CD14-positive monocyte (primary cell): ENCODE data around the gene COX10. TPM values are rescaled to one million over a fixed set of nuclear protein-coding genes. Genes with fewer than 3 reads are reported as not detected.

Experiments used
- DNase-seq, 3 donors: peaks; one replicate each; pipeline ENCODE4 v3.0.0-alpha.2; 2011 to 2022
- H2AFZ ChIP-seq: 2 replicates; pipeline ENCODE4 v1.6.0; 2012; ENCODE audit warnings: mild to moderate bottlenecking, low read depth, low read length, inconsistent platforms; ENCODE audit not compliant: insufficient read depth, poor library complexity, severe bottlenecking
- H3K27ac ChIP-seq, 2 donors: 1 replicate in 1 of 2; 2 replicates in 1 of 2; pipeline ENCODE4 v1.5.1; 2012 to 2013; ENCODE audit warnings: low read length in 2 of 2, control low read depth in 1 of 2, inconsistent platforms in 1 of 2, low read depth in 1 of 2, mild to moderate bottlenecking in 1 of 2
- H3K27me3 ChIP-seq, 2 donors: one replicate each; pipeline versions ENCODE4 v1.6.0 to v1.6.1; 2011 to 2013; ENCODE audit warnings: low read length in 2 of 2; ENCODE audit not compliant: control insufficient read depth in 2 of 2, insufficient read depth in 2 of 2
- H3K36me3 ChIP-seq, 2 donors: replicated peaks in 1 of 2; 1 replicate in 1 of 2; 2 replicates in 1 of 2; pipeline versions ENCODE4 v1.5.1 to v1.6.1; 2012 to 2013; ENCODE audit warnings: low read length in 2 of 2, control low read depth in 1 of 2, inconsistent platforms in 1 of 2, mild to moderate bottlenecking in 1 of 2; ENCODE audit not compliant: insufficient read depth in 2 of 2, control insufficient read depth in 1 of 2
- H3K4me1 ChIP-seq, 2 donors: 1 replicate in 1 of 2; 2 replicates in 1 of 2; pipeline versions ENCODE4 v1.5.1 to v1.6.1; 2012 to 2013; ENCODE audit warnings: low read length in 2 of 2, control low read depth in 1 of 2, inconsistent platforms in 1 of 2, mild to moderate bottlenecking in 1 of 2, moderate library complexity in 1 of 2; ENCODE audit not compliant: insufficient read depth in 2 of 2, control insufficient read depth in 1 of 2
- H3K4me2 ChIP-seq: replicated peaks from 2 replicates; pipeline ENCODE3; 2012; ENCODE audit warnings: low read length, moderate library complexity, mild to moderate bottlenecking; ENCODE audit not compliant: poor library complexity, severe bottlenecking; ENCODE audit errors: extremely low read depth
- H3K4me3 ChIP-seq, 3 experiments: fragments of 200-600 bp in 1 of 3; sonication (generic) in 1 of 3; replicated peaks in 1 of 3; 1 replicate in 2 of 3; 2 replicates in 1 of 3; pipeline ENCODE4 v1.5.1; 2011 to 2013; ENCODE audit warnings: low read length in 3 of 3, mild to moderate bottlenecking in 3 of 3, control low read depth in 2 of 3, low read depth in 2 of 3, inconsistent platforms in 1 of 3, moderate library complexity in 1 of 3
- H3K79me2 ChIP-seq: 2 replicates; pipeline ENCODE4 v1.6.0; 2012; ENCODE audit warnings: mild to moderate bottlenecking, control low read depth, inconsistent platforms, low read length, moderate library complexity; ENCODE audit not compliant: insufficient read depth
- H3K9ac ChIP-seq: 2 replicates; pipeline ENCODE4 v1.6.0; 2017; ENCODE audit warnings: low read length, mild to moderate bottlenecking; ENCODE audit not compliant: insufficient read depth, poor library complexity, severe bottlenecking
- H3K9me3 ChIP-seq, 2 donors: replicated peaks in 1 of 2; 1 replicate in 1 of 2; 2 replicates in 1 of 2; pipeline versions ENCODE4 v1.5.1 to v1.6.1; 2012 to 2013; ENCODE audit warnings: low read length in 2 of 2, control low read depth in 1 of 2; ENCODE audit not compliant: control insufficient read depth in 1 of 2, insufficient read depth in 1 of 2
- H4K20me1 ChIP-seq: 2 replicates; pipeline ENCODE4 v1.6.0; 2012; ENCODE audit warnings: mild to moderate bottlenecking, low read length, control low read depth, moderate library complexity; ENCODE audit not compliant: insufficient read depth
- H3K27ac Mint-ChIP-seq, 7 donors: one replicate each; pipeline ENCODE4 v1.8.0; 2020; ENCODE audit warnings: mild to moderate bottlenecking in 7 of 7, mixed read lengths in 7 of 7, moderate library complexity in 6 of 7, inconsistent platforms in 2 of 7
- H3K27me3 Mint-ChIP-seq, 3 donors: one replicate each; pipeline ENCODE4 v1.8.0; 2021 to 2022; ENCODE audit warnings: low read depth in 3 of 3, mild to moderate bottlenecking in 3 of 3, mixed read lengths in 3 of 3, moderate library complexity in 3 of 3, inconsistent platforms in 1 of 3
- H3K36me3 Mint-ChIP-seq, 2 donors: one replicate each; pipeline ENCODE4 v1.8.0; 2020; ENCODE audit warnings: mixed read lengths in 2 of 2, inconsistent platforms in 1 of 2, mild to moderate bottlenecking in 1 of 2
- H3K4me1 Mint-ChIP-seq: one replicate; pipeline ENCODE4 v1.8.0; 2020; ENCODE audit warnings: mild to moderate bottlenecking, mixed read lengths
- H3K4me3 Mint-ChIP-seq, 2 donors: one replicate each; pipeline ENCODE4 v1.8.0; 2020; ENCODE audit warnings: mild to moderate bottlenecking in 2 of 2, mixed read lengths in 2 of 2, moderate library complexity in 1 of 2
- H3K9me3 Mint-ChIP-seq, 7 donors: one replicate each; pipeline ENCODE4 v1.8.0; 2020 to 2022; ENCODE audit warnings: mixed read lengths in 7 of 7, mild to moderate bottlenecking in 6 of 7, moderate library complexity in 6 of 7, inconsistent platforms in 2 of 7
- CTCF ChIP-seq: fragments of 200-600 bp; IDR thresholded peaks from one replicate; pipeline ENCODE4 v1.8.0; 2022; ENCODE audit warnings: antibody characterized with exemption, mild to moderate bottlenecking
- WGBS: methylation state at CpG from one replicate; pipeline ENCODE4 v1.1.5; 2013; ENCODE audit warnings: missing lambda C conversion rate; ENCODE audit not compliant: insufficient coverage; 5-methylcytosine and 5-hydroxymethylcytosine counted together
- intact Hi-C, 2 donors: fragments of 100-400 bp; cut with micrococcal nuclease; formaldehyde crosslinking; loops; one replicate each; pipeline versions ENCODE4 v1.15.0 to v1.15.1; 2023
- polyA plus RNA-seq, 3 donors: library from polyadenylated mRNA; depleted of rRNA in 1 of 3; unstranded in 2 of 3; stranded (reverse) in 1 of 3; fragments of 300-500 nt in 2 of 3; fragments of >200 nt in 1 of 3; fragmentation: Illumina TruSeq in 2 of 3; gene quantifications; 1 replicate in 2 of 3; 2 replicates in 1 of 3; pipeline ENCODE4 v1.2.3, GENCODE V29; 2012 to 2021

The COX10 gene
- polyA plus RNA-seq, 3 donors: 8.2 to 15.2 (median 11.3) TPM

- Histone ChIP-seq H3K4me2 (no peak overlapping the region), H3K36me3 (peaks cover 4 to 48% of the 10 kb centered on the region in 2 donors), H3K4me3 (no peak overlapping the region), H3K4me1 (peaks cover 9 to 12% of the 10 kb centered on the region in 2 donors), H2AFZ (no peak overlapping the region), H3K9ac (no peak overlapping the region), H3K27me3 (no peaks in the 10 kb centered on the region), H3K27ac (no peak overlapping the region), H4K20me1 (no peaks in the 10 kb centered on the region), H3K79me2 (no peaks in the 10 kb centered on the region), H3K9me3 (no peaks in the 10 kb centered on the region)
- no CpG with 5 or more reads among the region's 3 CpGs for WGBS
- no peak for TF ChIP-seq CTCF
- peaks cover 0 to 2% (median 0%) of the 10 kb centered on the region in 7 donors for H3K9me3 Mint-ChIP-seq
- H3K36me3 Mint-ChIP-seq: peaks cover 58 to 60% of the 10 kb centered on the region in 2 donors
- no peak overlapping the region for H3K27ac Mint-ChIP-seq
- intact Hi-C loops: no loop called here
- DNase-seq: no peak
- H3K27me3 Mint-ChIP-seq: peaks cover 0 to 4% (median 3%) of the 10 kb centered on the region in 3 donors
- peaks cover 22% of the 10 kb centered on the region for H3K4me1 Mint-ChIP-seq
- H3K4me3 Mint-ChIP-seq: no peak overlapping the region
Measured at GRCh38 chr17:14203388-14203787, 134.1 kb downstream of the COX10 start.

DNA sequence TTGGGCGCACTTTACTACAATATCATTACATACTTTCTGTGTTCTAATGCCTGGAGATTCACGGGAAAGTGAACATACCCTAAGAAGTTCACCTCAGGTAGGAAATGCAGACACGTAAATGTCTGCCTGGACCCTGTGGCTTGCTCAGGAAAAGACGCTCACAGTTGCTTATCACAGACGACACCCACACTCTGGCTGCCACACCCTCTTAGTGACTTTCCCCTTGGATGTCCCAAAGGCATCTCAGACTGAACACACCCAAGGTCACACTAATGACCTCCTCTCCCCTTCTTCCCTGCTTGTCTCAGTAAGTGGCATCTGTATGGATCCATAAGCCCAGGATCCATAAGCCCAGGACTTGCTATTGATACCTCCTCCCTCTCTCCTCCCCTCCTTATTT is 134.8 kb downstream of the COX10 start:
- DNase-seq: no peak
- no peak for TF ChIP-seq CTCF
- Mint-ChIP-seq H3K4me1 (peaks cover 22% of the 10 kb centered on the region), H3K36me3 (peaks cover 53 to 60% of the 10 kb centered on the region in 2 donors), H3K9me3 (peaks cover 0 to 2% (median 0%) of the 10 kb centered on the region in 7 donors), H3K27me3 (peaks cover 0 to 4% (median 3%) of the 10 kb centered on the region in 3 donors), H3K27ac (peak overlapping the region in 1 of 7 donors; percentile 47), H3K4me3 (no peak overlapping the region)
- no peak overlapping the region for H3K27ac ChIP-seq
- 75% methylated on average over 4 of the region's 5 CpGs for WGBS
- no peaks in the 10 kb centered on the region for H3K27me3 ChIP-seq
- H3K9me3 ChIP-seq: no peaks in the 10 kb centered on the region
- intact Hi-C loops: no loop called here
- no peak overlapping the region for H3K4me3 ChIP-seq
- peaks cover 9 to 12% of the 10 kb centered on the region in 2 donors for H3K4me1 ChIP-seq
- H2AFZ ChIP-seq: no peak overlapping the region
- no peak overlapping the region for H3K4me2 ChIP-seq
- no peaks in the 10 kb centered on the region for H3K79me2 ChIP-seq
- H3K9ac ChIP-seq: no peak overlapping the region
- H3K36me3 ChIP-seq: peaks cover 4 to 55% of the 10 kb centered on the region in 2 donors
- no peaks in the 10 kb centered on the region for H4K20me1 ChIP-seq
